ENCODE data around the gene PDE6B. TPM values are rescaled to one million over a fixed set of nuclear protein-coding genes. Genes with fewer than 3 reads are reported as not detected.
"Not testable (repeated sequence)": the region's sequence is repeated elsewhere in the genome, so short reads cannot be mapped to it uniquely, and the experiment has no call there.

PDE6B gene
- total RNA-seq, 6 donors from 2014 or later = 4.2 to 28.3 (median 9.0) TPM

DNA sequence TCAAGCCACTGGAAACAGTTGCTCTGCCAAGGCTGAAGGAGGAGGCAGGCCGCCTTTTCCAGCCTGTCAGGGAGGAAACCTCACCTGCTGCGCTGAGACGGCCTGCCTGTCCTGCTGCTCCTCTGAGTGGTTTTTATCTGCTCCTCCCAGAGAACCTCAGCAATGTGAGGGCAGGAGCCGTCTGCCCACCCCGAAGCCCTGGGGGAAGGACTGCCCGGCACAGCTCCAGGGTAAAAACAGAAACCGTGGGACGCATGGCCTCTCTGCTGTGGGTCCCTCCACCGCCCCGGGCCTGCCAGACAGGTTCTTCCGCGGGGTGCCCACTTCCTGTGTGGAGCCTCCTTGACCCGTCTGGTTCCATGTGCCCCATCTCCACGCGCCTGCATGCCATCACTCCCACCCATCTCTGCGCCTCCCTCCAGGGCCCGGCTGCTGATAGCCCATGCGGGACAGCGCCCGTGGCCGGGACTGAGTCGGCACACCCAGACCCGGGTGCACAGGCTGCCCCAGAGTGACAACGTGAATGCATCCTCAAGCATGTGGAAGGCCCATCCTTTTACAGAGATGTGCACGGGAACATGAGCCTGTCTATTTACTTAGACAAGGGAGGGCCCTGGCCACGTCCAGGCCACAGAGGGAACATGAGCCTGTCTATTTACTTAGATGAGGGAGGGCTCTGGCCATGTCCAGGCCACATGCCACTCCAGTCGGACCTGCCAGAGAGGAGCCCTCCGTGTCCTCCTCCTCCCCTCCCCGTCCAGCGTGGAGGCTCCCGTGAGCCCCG is 67.6 kb downstream of the PDE6B start:
- no peak for TF ChIP-seq POLR2A (IDR thresholded peaks at IDR 0.05)
- TF ChIP-seq POLR2AphosphoS5 (IDR thresholded peaks at IDR 0.05) = no peak
- TF ChIP-seq CTCF (IDR thresholded peaks at IDR 0.05) = no peak
- no peak for TF ChIP-seq EP300 (IDR thresholded peaks at IDR 0.05)
- Histone ChIP-seq H3K4me1 (peaks cover 17 to 24% (median 19%) of the 10 kb centered on the region in 4 donors), H3K4me3 (no peak overlapping the region), H3K36me3 (no peaks in the 10 kb centered on the region), H3K27ac (no peak overlapping the region), H3K27me3 (no peaks in the 10 kb centered on the region), H3K9me3 (no peaks in the 10 kb centered on the region)
- 70 to 89% methylated on average over 14 to 32 of the region's 32 CpGs for WGBS, 2 donors
- ATAC-seq (ENCODE audit: low FRiP score in 2 of 2) (no peak), DNase-seq (peak in 1 of 2 donors; percentile 78)

DNA sequence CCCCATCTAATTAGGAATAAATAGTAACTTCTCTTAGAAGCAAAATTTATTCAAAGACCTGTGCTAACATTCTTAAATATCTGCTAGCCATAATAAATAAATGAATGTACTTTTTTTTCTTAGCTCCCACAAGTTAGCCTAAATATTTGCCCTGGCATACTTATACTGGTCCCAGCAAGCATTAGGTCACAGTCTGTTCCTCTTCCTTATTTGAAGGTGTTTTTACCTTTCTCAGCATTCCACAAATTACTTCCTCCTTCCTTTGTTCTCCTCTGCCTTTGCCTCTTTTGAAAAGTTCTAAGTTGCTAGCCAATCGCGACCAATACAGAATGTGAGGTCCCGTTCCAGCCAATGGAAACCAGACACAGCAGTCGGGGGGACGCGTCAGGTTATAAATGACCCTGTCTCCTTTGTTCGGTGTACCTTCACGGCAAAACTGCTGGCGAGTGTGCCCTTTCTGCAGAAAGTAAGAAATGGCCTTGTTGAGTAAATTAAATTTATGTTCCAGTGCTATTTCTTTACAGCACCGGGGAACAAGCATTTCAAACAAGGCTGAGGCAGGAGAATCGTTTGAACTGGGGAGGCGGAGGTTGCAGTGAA is 69.1 kb downstream of the PDE6B start:
- H3K4me1 ChIP-seq = peaks cover 7 to 12% (median 9%) of the 10 kb centered on the region in 4 donors
- not testable (repeated sequence) for H3K4me3 ChIP-seq; H3K36me3 ChIP-seq; ATAC-seq (ENCODE audit: low FRiP score in 2 of 2); DNase-seq; H3K27ac ChIP-seq; H3K9me3 ChIP-seq; H3K27me3 ChIP-seq
- 86 to 87% methylated on average over 12 of the region's 12 CpGs for WGBS, 2 donors

DNA sequence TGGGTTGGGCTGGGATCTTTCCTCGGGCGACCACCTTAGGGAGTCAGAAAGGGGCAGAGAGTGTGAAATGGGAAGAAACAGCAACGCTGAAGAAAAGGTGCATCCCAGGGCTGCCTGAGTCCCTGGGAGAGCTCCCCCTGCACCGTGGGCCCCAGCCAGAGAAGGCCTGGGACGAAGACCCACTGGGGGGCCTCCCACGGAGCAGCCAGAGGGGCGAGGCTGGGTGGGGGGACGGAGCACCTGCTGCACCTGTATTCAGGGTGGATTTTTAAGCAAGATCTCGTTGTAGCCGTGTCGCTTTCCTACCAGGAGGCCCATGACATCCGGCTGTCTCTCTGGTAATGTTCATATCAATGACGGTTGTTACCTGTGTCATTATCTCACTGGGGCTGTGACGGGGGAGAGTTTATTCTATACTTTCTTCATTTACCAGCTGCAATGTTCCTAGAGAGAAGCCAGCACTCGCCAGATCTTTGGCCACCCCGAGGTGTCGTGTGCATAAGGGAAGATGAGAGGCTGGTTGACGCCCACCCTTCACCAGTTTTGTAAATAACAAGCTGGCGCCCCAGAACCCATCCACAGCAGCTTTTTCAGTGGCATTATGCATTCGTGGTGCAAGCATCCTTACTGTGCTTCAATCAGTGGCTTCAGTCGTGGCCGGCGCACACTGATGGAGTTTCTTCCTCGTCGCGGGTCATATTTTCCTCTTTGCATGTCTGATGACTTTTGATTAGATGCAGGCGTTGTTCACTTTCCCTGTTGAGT is 74.6 kb downstream of the PDE6B start:
- Histone ChIP-seq H3K9me3 (no peaks in the 10 kb centered on the region), H3K36me3 (no peaks in the 10 kb centered on the region), H3K27me3 (no peaks in the 10 kb centered on the region), H3K27ac (peak overlapping the region; percentile 50 to 79 (median 64)), H3K4me3 (no peak overlapping the region), H3K4me1 (peaks cover 5 to 16% (median 6%) of the 10 kb centered on the region in 4 donors)
- DNase-seq (peak in 1 of 2 donors; percentile 56), ATAC-seq (ENCODE audit: low FRiP score in 2 of 2) (no peak)
- WGBS, 2 donors = 84 to 87% methylated on average over 26 to 27 of the region's 27 CpGs
- TF ChIP-seq POLR2A (IDR thresholded peaks at IDR 0.05) = no peak
- TF ChIP-seq CTCF (IDR thresholded peaks at IDR 0.05) = no peak
- TF ChIP-seq EP300 (IDR thresholded peaks at IDR 0.05) = no peak
- no peak for TF ChIP-seq POLR2AphosphoS5 (IDR thresholded peaks at IDR 0.05)

GRCh38 chr4:700587-701264 is 75.4 kb downstream of the PDE6B start:
- DNase-seq (peak in 1 of 2 donors; percentile 45), ATAC-seq (ENCODE audit: low FRiP score in 2 of 2) (no peak)
- Histone ChIP-seq H3K27ac (no peak overlapping the region), H3K4me1 (peaks cover 6 to 19% (median 6%) of the 10 kb centered on the region in 4 donors), H3K9me3 (no peaks in the 10 kb centered on the region), H3K36me3 (no peaks in the 10 kb centered on the region), H3K27me3 (no peaks in the 10 kb centered on the region), H3K4me3 (no peak overlapping the region)
- no peak for TF ChIP-seq POLR2A (IDR thresholded peaks at IDR 0.05)
- no peak for TF ChIP-seq EP300 (IDR thresholded peaks at IDR 0.05)
- TF ChIP-seq CTCF (IDR thresholded peaks at IDR 0.05) = no peak
- TF ChIP-seq POLR2AphosphoS5 (IDR thresholded peaks at IDR 0.05) = no peak
- WGBS, 2 donors = 86 to 90% methylated on average over 12 to 16 of the region's 16 CpGs

Measured in upper lobe of left lung (tissue), 6 donors.